ENCODE results near the gene PPP2R5C. TPM values are rescaled to one million over a fixed set of nuclear protein-coding genes. Genes with fewer than 3 reads are reported as not detected.
"Not testable (repeated sequence)": the region's sequence is repeated elsewhere in the genome, so short reads cannot be mapped to it uniquely, and the experiment has no call there.

Gene PPP2R5C
- total and polyA plus RNA-seq, 2 of the 8 experiments (the other 6 are each of a cell fraction or from before 2014, with no cell fraction given) = 49.6 to 95.9 TPM

GRCh38 chr14:101730157-101730556 lies 31.4 kb upstream of the PPP2R5C start:
- not testable (repeated sequence) for H2BK120ac ChIP-seq (replicated peaks; ENCODE audit: low read depth, low read length); H2BK12ac ChIP-seq (ENCODE audit: low read depth, low read length); H2BK5ac ChIP-seq (ENCODE audit: low read depth, low read length); H3K27ac ChIP-seq (ENCODE audit: low read depth, low read length); H3K79me1 ChIP-seq (ENCODE audit: low read depth, low read length); H4K8ac ChIP-seq (ENCODE audit: extremely low read depth, insufficient read depth, low read length); H3K23ac ChIP-seq (ENCODE audit: insufficient read length); H2AFZ ChIP-seq (ENCODE audit: low read length); H4K5ac ChIP-seq (ENCODE audit: insufficient read length, low read depth, low read length); H3K4ac ChIP-seq (replicated peaks; ENCODE audit: insufficient read length, low read depth, low read length); H4K91ac ChIP-seq (replicated peaks; ENCODE audit: insufficient read length, low read length); H3K79me2 ChIP-seq (ENCODE audit: control insufficient read depth in 1 of 2, insufficient read depth in 2 of 2, low read length in 2 of 2); H3K56ac ChIP-seq (replicated peaks; ENCODE audit: insufficient read length, low read depth, low read length); H2AK5ac ChIP-seq (ENCODE audit: low read depth, low read length); H3K4me2 ChIP-seq (ENCODE audit: insufficient read depth in 1 of 2, low read depth in 2 of 2, low read length in 2 of 2); H3K4me3 ChIP-seq (ENCODE audit: extremely low read depth in 1 of 4, insufficient read depth in 2 of 4, low read depth in 3 of 4, low read length in 4 of 4); H3K9me3 ChIP-seq (ENCODE audit: insufficient read depth in 2 of 2, low read depth in 1 of 2, low read length in 1 of 2); H3K27me3 ChIP-seq (replicated peaks in 1 of 4; ENCODE audit: control insufficient read depth in 3 of 4, extremely low read depth in 1 of 4, insufficient read depth in 3 of 4, low read length in 3 of 4); DNase-seq (ENCODE audit: low read depth in 1 of 2, low spot score in 2 of 2); H4K20me1 ChIP-seq (replicated peaks in 1 of 2; ENCODE audit: control insufficient read depth in 1 of 2, insufficient read depth in 2 of 2, low read length in 2 of 2); H3K23me2 ChIP-seq (ENCODE audit: low read depth, low read length); H3K9ac ChIP-seq (replicated peaks in 1 of 4; ENCODE audit: extremely low read depth in 1 of 4, low read depth in 3 of 4, low read length in 3 of 4); FAIRE-seq; H3K18ac ChIP-seq (ENCODE audit: extremely low read depth, low read length); H2BK20ac ChIP-seq (ENCODE audit: low read length); H3K14ac ChIP-seq (ENCODE audit: insufficient read length); H3K36me3 ChIP-seq (ENCODE audit: control insufficient read depth in 2 of 4, insufficient read depth in 4 of 4, low read length in 3 of 4); H2BK15ac ChIP-seq (ENCODE audit: low read length)
- 94% methylated on average over 4 of the region's 4 CpGs; no CpG with 5 or more reads in 1 of the 2 experiments for WGBS, 2 experiments (ENCODE audit: extremely low coverage in 1 of 2, insufficient coverage in 1 of 2, insufficient read length in 1 of 2, insufficient replicate concordance in 2 of 2, low coverage in 1 of 2, low lambda C conversion rate in 2 of 2, missing lambda C conversion rate in 1 of 2)
- CTCF ChIA-PET (ENCODE audit: partially characterized antibody) = interaction anchor here (0.9 to 1.4 kb wide), 2 partner anchors 11 to 23 kb away, joined by 5 read pairs; no protein-coding TSS in a partner anchor
- POLR2A ChIA-PET (ENCODE audit: partially characterized antibody) = interaction anchor here (0.8 kb wide), 1 partner anchor 24 kb away, joined by 3 read pairs; no protein-coding TSS in a partner anchor
- H3K4me1 ChIP-seq (replicated peaks in 1 of 4; ENCODE audit: control insufficient read depth in 3 of 4, insufficient read depth in 4 of 4, low read length in 3 of 4) = peaks cover 2 to 11% (median 9%) of the 10 kb centered on the region in 4 experiments; a peak in 6 of 7 replicates
